Loucy (cell line): ENCODE measurements around the gene PAFAH2.

Source experiments
- H2AFZ ChIP-seq: fragments of 200-600 bp; sonication (generic); 2 replicates; pipeline ENCODE4 v1.6.0; 2016; ENCODE audit warnings: antibody characterized with exemption, mild to moderate bottlenecking, low read length, moderate library complexity
- H3F3A ChIP-seq: fragments of 200-600 bp; 2 replicates; pipeline ENCODE4 v1.6.0; 2016; ENCODE audit warnings: antibody characterized with exemption, low read depth, mild to moderate bottlenecking
- H3K27me3 ChIP-seq: fragments of 200-600 bp; sonication (generic); 2 replicates; pipeline ENCODE4 v1.6.1; 2014; ENCODE audit warnings: low read length, mild to moderate bottlenecking; ENCODE audit not compliant: insufficient read depth, poor library complexity, severe bottlenecking
- H3K36me3 ChIP-seq: fragments of 200-600 bp; sonication (generic); 2 replicates; pipeline ENCODE4 v1.6.1; 2016; ENCODE audit warnings: low read length; ENCODE audit not compliant: insufficient read depth
- H3K4me1 ChIP-seq: fragments of 200-600 bp; sonication (generic); 2 replicates; pipeline ENCODE4 v1.5.1; 2014; ENCODE audit warnings: low read length, mild to moderate bottlenecking; ENCODE audit not compliant: insufficient read depth, poor library complexity, severe bottlenecking
- H3K4me2 ChIP-seq: fragments of 200-600 bp; sonication (generic); 2 replicates; pipeline ENCODE4 v1.6.0; 2014; ENCODE audit warnings: antibody characterized with exemption, low read length, low read depth, mild to moderate bottlenecking; ENCODE audit not compliant: poor library complexity, severe bottlenecking
- H3K4me3 ChIP-seq: fragments of 200-600 bp; sonication (generic); 2 replicates; pipeline ENCODE4 v1.5.1; 2014; ENCODE audit warnings: low read length, mild to moderate bottlenecking, mixed read lengths; ENCODE audit not compliant: poor library complexity, severe bottlenecking
- H3K79me2 ChIP-seq: fragments of 200-600 bp; sonication (generic); 2 replicates; pipeline ENCODE4 v1.6.1; 2014; ENCODE audit warnings: low read length; ENCODE audit not compliant: insufficient read depth
- H3K9ac ChIP-seq: fragments of 200-600 bp; sonication (generic); 2 replicates; pipeline ENCODE4 v1.6.0; 2014; ENCODE audit warnings: mild to moderate bottlenecking, low read depth, low read length, moderate library complexity; ENCODE audit not compliant: poor library complexity, severe bottlenecking
- H3K9me2 ChIP-seq: fragments of 200-600 bp; sonication (generic); replicated peaks from 2 replicates; pipeline ENCODE4 v1.6.1; 2016; ENCODE audit warnings: low read depth, low read length, mixed read lengths
- H3K9me3 ChIP-seq: fragments of 200-600 bp; sonication (generic); 2 replicates; pipeline ENCODE4 v1.6.1; 2014; ENCODE audit warnings: mild to moderate bottlenecking, antibody characterized with exemption, low read length, low read depth; ENCODE audit not compliant: insufficient read depth
- H4K20me1 ChIP-seq: fragments of 200-600 bp; sonication (generic); 2 replicates; pipeline ENCODE4 v1.6.0; 2014; ENCODE audit warnings: antibody characterized with exemption, low read length, mild to moderate bottlenecking; ENCODE audit not compliant: insufficient read depth, poor library complexity, severe bottlenecking
- CTCF ChIP-seq: fragments of 200-600 bp; sonication (generic); conservative IDR thresholded peaks from 2 replicates; pipeline ENCODE4 v1.5.1; 2014; ENCODE audit warnings: mild to moderate bottlenecking, antibody characterized with exemption, low read length
- EZH2phosphoT487 ChIP-seq: fragments of 200-600 bp; IDR thresholded peaks from 2 replicates; pipeline ENCODE4 v1.6.1; 2018; ENCODE audit warnings: antibody characterized with exemption, mild to moderate bottlenecking, moderate library complexity, borderline replicate concordance

The PAFAH2 gene

GRCh38 chr1:25971066-25971810 lies 26.6 kb downstream of the PAFAH2 start:
- no peak overlapping the region for H2AFZ ChIP-seq
- peak overlapping the region; percentile 6 for H3K4me2 ChIP-seq
- H3K9me3 ChIP-seq = no peaks in the 10 kb centered on the region
- no peak for TF ChIP-seq CTCF
- TF ChIP-seq EZH2phosphoT487 = no peak
- H3K9ac ChIP-seq = no peak overlapping the region
- no peaks in the 10 kb centered on the region for H3K9me2 ChIP-seq
- H3F3A ChIP-seq = no peaks in the 10 kb centered on the region
- no peaks in the 10 kb centered on the region for H3K27me3 ChIP-seq
- H4K20me1 ChIP-seq = no peaks in the 10 kb centered on the region
- peaks cover 5% of the 10 kb centered on the region for H3K4me1 ChIP-seq
- no peak overlapping the region for H3K4me3 ChIP-seq
- peaks cover 28% of the 10 kb centered on the region; the same call in 1 of the 2 replicates for H3K36me3 ChIP-seq
- no peaks in the 10 kb centered on the region for H3K79me2 ChIP-seq

GRCh38 chr1:25967308-25967707 lies 30.6 kb downstream of the PAFAH2 start:
- no peaks in the 10 kb centered on the region for H3K9me2 ChIP-seq
- no peak overlapping the region for H3K4me3 ChIP-seq
- H3K9ac ChIP-seq = no peak overlapping the region
- no peak overlapping the region for H2AFZ ChIP-seq
- H3F3A ChIP-seq = no peaks in the 10 kb centered on the region
- H4K20me1 ChIP-seq = no peaks in the 10 kb centered on the region
- no peaks in the 10 kb centered on the region for H3K27me3 ChIP-seq
- H3K79me2 ChIP-seq = no peaks in the 10 kb centered on the region
- H3K4me2 ChIP-seq = no peak overlapping the region
- no peak for TF ChIP-seq CTCF
- TF ChIP-seq EZH2phosphoT487 = no peak
- H3K9me3 ChIP-seq = no peaks in the 10 kb centered on the region
- peaks cover 19% of the 10 kb centered on the region; the same call in 1 of the 2 replicates for H3K36me3 ChIP-seq
- peaks cover 5% of the 10 kb centered on the region for H3K4me1 ChIP-seq

- Histone ChIP-seq H3F3A (no peaks in the 10 kb centered on the region), H2AFZ (no peak overlapping the region), H3K36me3 (peaks cover 54% of the 10 kb centered on the region; the same call in 1 of the 2 replicates), H3K4me1 (no peaks in the 10 kb centered on the region), H3K27me3 (no peaks in the 10 kb centered on the region), H4K20me1 (no peaks in the 10 kb centered on the region), H3K9ac (no peak overlapping the region), H3K9me3 (no peaks in the 10 kb centered on the region), H3K9me2 (no peaks in the 10 kb centered on the region), H3K79me2 (no peaks in the 10 kb centered on the region), H3K4me3 (no peak overlapping the region), H3K4me2 (no peak overlapping the region)
- TF ChIP-seq EZH2phosphoT487 (no peak), CTCF (no peak)
Observed at GRCh38 chr1:25959611-25960010, 38.3 kb downstream of the PAFAH2 start.
